ENCODE measurements around the gene ZNF660.

Gene ZNF660

GRCh38 chr3:44643024-44643423, 58.3 kb downstream of the ZNF660 start:
- TF ChIP-seq CTCF (IDR thresholded peaks at IDR 0.05; ENCODE audit: low read depth, low read length) = no peak
- TF ChIP-seq EZH2phosphoT487 (IDR thresholded peaks at IDR 0.05; ENCODE audit: low read depth) = no peak
- peaks cover 8% of the 10 kb centered on the region; the same call in 1 of the 2 replicates for H3K79me2 ChIP-seq (ENCODE audit: low read length)
- H3K9ac ChIP-seq (ENCODE audit: low read length) = no peak overlapping the region
- H4K20me1 ChIP-seq (ENCODE audit: insufficient read depth, low read length) = no peaks in the 10 kb centered on the region
- no peak overlapping the region for H3K4me3 ChIP-seq (ENCODE audit: low read length)
- H2AFZ ChIP-seq (ENCODE audit: low read depth, low read length) = no peak overlapping the region
- H3K9me3 ChIP-seq (ENCODE audit: insufficient read depth, low read length) = peaks cover 27% of the 10 kb centered on the region
- peaks cover 70% of the 10 kb centered on the region for H3K36me3 ChIP-seq (replicated peaks; ENCODE audit: low read depth, low read length)
- H3K4me1 ChIP-seq (ENCODE audit: low read length) = peaks cover 23% of the 10 kb centered on the region
- no peak overlapping the region for H3K4me2 ChIP-seq (ENCODE audit: low read length)
- H3K27ac ChIP-seq (ENCODE audit: low read length) = no peak overlapping the region
- H3K27me3 ChIP-seq (ENCODE audit: low read depth, low read length) = no peaks in the 10 kb centered on the region

- peak overlapping the region; percentile 92 for H3K4me3 ChIP-seq (ENCODE audit: low read length)
These were observed 63.0 kb downstream of the ZNF660 start for GRCh38 chr3:44647771-44648170.

GRCh38 chr3:44648564-44649229, 63.9 kb downstream of the ZNF660 start, which contains the start of gene ZNF35:
TSS of gene ZNF35 (plus strand) at chr3:44648732. CDS start at chr3:44651068, 2,336 bp downstream.
- Histone ChIP-seq H4K20me1 (ENCODE audit: insufficient read depth, low read length) (no peaks in the 10 kb centered on the region), H3K9ac (ENCODE audit: low read length) (peak within 1 kb of the TSS; percentile 84)

More at GRCh38 chr3:44647771-44648170, 63.0 kb downstream of the ZNF660 start:
- peak overlapping the region; percentile 80 for H2AFZ ChIP-seq (ENCODE audit: low read depth, low read length)
- H3K27me3 ChIP-seq (ENCODE audit: low read depth, low read length) = no peaks in the 10 kb centered on the region
- peaks cover 28% of the 10 kb centered on the region for H3K4me1 ChIP-seq (ENCODE audit: low read length)
- peak overlapping the region; percentile 84 for H3K9ac ChIP-seq (ENCODE audit: low read length)
- peak overlapping the region; percentile 42 for H3K27ac ChIP-seq (ENCODE audit: low read length)
- H4K20me1 ChIP-seq (ENCODE audit: insufficient read depth, low read length) = no peaks in the 10 kb centered on the region
- H3K4me2 ChIP-seq (ENCODE audit: low read length) = peak overlapping the region; percentile 70
- peaks cover 26% of the 10 kb centered on the region for H3K79me2 ChIP-seq (ENCODE audit: low read length)
- H3K36me3 ChIP-seq (replicated peaks; ENCODE audit: low read depth, low read length) = peaks cover 44% of the 10 kb centered on the region
- peaks cover 13% of the 10 kb centered on the region for H3K9me3 ChIP-seq (ENCODE audit: insufficient read depth, low read length)
- no peak for TF ChIP-seq CTCF (IDR thresholded peaks at IDR 0.05; ENCODE audit: low read depth, low read length)
- TF ChIP-seq EZH2phosphoT487 (IDR thresholded peaks at IDR 0.05; ENCODE audit: low read depth) = no peak

More at GRCh38 chr3:44648564-44649229, 63.9 kb downstream of the ZNF660 start, which contains the start of gene ZNF35:
- H3K9me3 ChIP-seq (ENCODE audit: insufficient read depth, low read length) = peaks cover 4% of the 10 kb centered on the region; the same call in 1 of the 2 replicates
- peaks cover 28% of the 10 kb centered on the region for H3K4me1 ChIP-seq (ENCODE audit: low read length)
- peaks cover 44% of the 10 kb centered on the region for H3K36me3 ChIP-seq (replicated peaks; ENCODE audit: low read depth, low read length)
- H3K4me3 ChIP-seq (ENCODE audit: low read length) = peak within 1 kb of the TSS; percentile 92
- peaks cover 26% of the 10 kb centered on the region for H3K79me2 ChIP-seq (ENCODE audit: low read length)
- peak within 1 kb of the TSS; percentile 42 for H3K27ac ChIP-seq (ENCODE audit: low read length)
- H2AFZ ChIP-seq (ENCODE audit: low read depth, low read length) = peak within 1 kb of the TSS; percentile 80
- TF ChIP-seq EZH2phosphoT487 (IDR thresholded peaks at IDR 0.05; ENCODE audit: low read depth) (no peak), CTCF (IDR thresholded peaks at IDR 0.05; ENCODE audit: low read depth, low read length) (no peak)
- peak within 1 kb of the TSS; percentile 70 for H3K4me2 ChIP-seq (ENCODE audit: low read length)
- H3K27me3 ChIP-seq (ENCODE audit: low read depth, low read length) = no peaks in the 10 kb centered on the region
